HG02610 (cell line): ENCODE data around the gene PYGO1.
"Not testable (repeated sequence)": the region's sequence is repeated elsewhere in the genome, so short reads cannot be mapped to it uniquely, and the experiment has no call there.

Experiments used
- ATAC-seq: cut with Tn5 transposase; IDR thresholded peaks from one replicate; pipeline ENCODE4 v1.9.1; 2021; ENCODE audit warnings: mild to moderate bottlenecking, moderate library complexity; ENCODE audit not compliant: unreplicated experiment

PYGO1 gene

DNA sequence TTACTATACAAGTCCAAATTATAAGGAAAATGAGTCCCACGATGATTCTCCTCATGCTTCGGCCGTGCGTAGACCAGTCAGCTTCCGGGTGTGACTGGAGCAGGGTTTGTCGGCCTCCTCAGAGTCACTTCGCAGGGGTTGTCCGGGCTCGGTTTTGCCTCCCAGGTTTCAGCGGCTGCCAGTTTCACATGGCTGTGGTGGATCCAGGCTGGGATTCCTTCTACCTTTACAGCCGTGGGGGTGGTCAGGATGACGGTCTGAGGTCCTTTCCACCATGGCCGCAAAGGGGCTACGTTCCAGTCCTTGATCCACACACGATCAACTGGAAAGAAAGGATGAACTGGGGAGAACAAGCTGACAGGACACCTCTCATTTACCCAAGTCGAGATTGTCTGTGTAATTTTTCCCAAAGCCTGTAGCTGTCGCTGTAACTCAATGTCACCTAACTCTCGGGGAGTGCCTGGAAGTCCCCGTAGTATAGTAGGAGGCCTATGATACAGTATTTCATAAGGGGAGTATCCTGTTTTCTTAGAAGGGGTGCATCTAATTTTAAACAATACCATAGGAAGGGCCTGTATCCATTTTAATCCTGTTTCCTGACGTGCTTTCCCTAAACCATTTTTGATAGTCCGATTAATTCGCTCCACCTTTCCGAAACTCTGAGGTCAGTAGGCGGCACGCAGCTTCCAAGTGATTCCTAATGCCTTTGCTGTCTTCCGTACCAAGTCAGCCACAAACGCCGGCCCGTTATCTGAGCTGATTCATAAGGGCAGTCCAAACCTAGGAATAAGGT is 74.3 kb downstream of the PYGO1 start:
- ATAC-seq, result not testable (repeated sequence)

DNA sequence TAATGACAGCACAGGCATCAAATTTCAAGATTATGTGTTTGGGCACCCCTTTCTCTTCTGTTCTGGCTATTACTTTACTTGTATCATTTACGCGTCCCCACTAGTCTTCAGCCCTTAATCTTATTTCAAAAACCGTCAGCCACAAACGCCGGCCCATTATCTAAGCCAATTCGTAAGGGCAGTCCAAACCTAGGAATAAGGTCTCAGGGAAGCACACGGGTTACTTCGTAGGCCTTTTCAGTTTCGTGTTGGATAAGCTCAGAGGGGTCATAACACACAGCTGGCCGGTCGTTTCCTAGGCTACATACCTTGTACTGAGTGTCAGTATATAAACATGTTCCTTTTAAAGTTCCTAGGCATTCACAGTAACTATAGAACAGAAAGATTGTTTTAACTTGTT is 75.0 kb downstream of the PYGO1 start:
- no peak for ATAC-seq

DNA sequence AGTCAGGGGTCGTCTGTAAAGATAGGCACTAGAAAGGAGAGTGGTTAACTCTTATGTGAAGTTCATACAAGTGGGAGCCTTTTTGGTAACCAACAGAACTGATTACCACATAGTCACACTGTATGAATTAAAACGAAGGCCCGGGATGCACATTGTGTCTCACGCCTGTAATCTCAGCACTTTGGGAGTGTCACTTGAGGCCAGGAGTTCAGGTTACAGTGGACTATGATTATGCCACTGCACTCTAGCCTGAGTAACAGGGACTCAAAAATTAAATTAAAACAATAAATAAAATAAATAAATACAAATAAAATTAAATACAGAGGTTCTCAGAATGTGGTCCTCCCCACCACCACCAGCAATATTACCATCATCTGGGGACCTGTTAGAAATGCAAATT is 80.6 kb downstream of the PYGO1 start:
- ATAC-seq, result no peak

DNA sequence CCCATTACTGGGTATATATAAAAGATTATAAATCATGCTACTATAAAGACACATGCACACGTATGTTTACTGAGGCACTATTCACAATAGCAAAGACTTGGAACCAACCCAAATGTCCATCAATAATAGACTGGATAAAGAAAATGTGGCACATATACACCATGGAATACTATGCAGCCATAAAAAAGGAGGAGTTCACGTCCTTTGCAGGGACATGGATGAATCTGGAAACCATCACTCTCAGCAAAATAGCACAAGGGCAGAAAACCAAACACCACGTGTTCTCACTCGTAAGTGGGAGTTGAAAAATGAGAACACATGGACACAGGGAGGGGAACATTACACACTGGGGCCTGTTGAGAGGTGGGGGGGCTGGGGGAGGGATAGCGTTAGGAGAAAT is 82.7 kb downstream of the PYGO1 start:
- not testable (repeated sequence) for ATAC-seq

DNA sequence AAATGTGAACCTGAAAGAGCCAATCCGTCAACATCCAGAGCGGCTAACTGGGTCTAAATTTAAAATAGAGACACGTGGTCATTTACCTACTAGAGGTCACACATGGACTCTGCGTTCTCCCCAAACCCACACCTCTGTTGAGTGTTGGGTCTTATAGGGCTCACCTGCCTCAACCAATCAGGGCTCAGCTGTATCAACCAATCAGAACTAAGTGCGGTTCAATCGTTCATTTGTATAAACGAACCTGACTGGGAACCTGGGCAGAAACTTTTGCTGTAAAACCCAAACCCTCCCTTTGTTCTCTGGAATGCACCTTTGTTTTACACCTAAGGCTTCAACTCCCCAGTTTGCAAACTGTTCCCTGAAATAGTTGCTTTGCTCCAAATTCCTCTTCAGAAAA is 89.0 kb downstream of the PYGO1 start:
- ATAC-seq, result no peak

DNA sequence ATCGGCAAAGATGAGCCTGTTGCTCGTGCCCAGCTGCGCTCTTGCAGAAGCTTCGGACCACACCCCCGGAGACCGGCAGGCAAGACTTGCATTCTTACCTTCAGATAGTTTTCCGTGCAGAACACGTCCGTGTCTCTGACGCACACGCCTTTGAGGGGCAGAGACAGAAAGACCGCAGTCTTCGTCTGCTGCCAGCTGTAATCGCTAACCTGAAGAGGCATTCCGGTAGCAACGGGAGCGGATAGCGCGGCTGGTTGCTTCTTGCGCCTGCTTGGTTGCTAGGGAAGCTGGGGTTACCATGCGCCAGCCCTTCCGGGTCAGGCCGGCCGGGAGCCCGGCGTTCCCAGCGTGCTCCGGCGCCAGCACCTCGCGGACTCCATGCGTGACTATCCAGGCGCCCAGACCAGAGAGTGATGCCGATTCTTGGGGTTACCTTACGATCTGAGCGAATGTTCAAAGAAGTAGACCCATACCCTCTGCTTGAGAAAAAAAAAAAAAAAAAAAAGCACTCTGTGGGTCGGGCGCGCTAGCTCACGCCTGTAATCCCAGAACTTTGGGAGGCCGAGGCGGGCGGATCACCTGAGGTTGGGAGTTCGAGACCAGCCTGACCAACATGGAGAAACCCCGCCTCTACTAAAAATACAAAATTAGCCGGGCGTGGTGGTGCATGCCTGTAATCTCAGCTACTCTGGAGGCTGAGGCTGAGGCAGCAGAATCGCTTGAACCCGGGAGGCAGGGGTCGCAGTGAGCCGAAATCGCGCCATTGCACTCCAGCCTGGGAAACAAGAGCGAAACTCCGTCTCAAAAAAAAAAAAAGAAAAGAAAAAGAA is 89.8 kb downstream of the PYGO1 start:
- peak; percentile 99 for ATAC-seq

DNA sequence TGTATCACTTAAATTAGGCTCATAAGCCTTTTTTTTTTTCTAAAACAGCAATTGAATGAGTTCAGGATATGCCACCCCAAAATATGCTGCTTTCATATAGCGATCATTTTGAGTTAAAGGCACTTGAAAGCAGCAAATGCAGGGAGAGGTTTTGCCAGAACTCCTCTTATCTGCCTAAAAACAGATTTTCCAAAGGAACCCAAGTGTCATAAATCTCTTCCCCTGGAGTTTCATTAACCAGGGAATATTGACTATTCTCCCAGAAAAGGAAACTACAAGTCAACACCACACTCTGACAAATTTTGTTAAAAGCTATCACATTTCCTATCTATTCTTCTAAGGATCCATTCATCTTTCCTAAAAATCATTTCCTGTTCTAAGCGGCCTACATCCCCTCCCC is 91.4 kb downstream of the PYGO1 start:
- no peak for ATAC-seq

DNA sequence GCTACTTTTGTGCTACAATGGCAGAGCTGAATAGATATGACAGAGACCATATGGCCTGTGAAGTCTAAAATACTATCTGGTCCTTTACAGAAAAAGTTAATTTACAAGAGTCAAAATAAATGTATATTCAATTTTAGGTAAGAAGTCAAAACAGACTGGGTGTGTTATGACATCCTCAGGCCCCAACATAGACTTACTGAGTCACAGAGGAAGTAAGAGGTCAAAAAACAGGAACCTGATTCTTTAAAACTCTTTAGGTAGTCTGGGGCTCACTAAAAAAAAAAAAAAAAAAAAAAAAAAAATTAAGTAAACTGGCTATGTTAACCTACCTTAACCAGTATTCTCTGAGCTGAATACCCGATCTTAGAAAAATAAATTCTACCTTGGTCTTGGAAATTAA is 93.2 kb downstream of the PYGO1 start:
- ATAC-seq, result no peak

DNA sequence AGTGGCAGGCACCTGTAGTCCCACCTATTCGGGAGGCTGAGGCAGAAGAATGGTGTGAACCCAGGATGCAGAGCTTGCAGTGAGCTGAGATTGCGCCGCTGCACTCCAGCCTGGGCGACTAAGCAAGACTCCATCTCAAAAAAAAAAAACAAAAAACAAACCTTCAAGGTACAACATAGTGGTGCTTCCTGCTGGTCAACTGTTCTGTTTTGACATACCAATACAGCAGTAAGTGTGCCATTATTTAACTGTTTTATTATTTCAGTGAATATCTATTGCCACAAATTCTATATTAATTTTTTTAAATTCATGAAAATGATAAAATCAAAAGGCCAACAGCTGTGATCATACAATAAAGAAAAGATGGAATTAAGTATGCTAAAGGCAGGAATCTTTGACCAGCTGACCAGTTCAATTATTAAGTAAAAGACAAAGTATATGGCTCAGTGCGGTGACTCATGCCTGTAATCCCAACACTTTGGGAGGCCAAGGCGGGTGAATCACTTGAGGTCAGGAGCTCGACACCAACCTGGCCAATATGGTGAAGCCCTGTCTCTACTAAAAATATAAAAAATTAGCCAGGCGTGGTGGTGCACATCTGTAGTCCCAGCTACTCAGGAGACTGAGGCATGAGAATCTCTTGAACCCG is 99.1 kb downstream of the PYGO1 start:
- ATAC-seq, result not testable (repeated sequence)
